DND-41 (cell line): ENCODE measurements around the gene ZNF311.

Experiments used
- ATAC-seq: fragments of 200-7000 bp; cut with Tn5 transposase; 3 replicates; pipeline ENCODE4 v1.9.1; 2021; ENCODE audit warnings: low read depth; ENCODE audit not compliant: insufficient read depth
- DNase-seq: peaks from one replicate; pipeline ENCODE4 v3.0.0-alpha.2; 2020
- H2AFZ ChIP-seq: 2 replicates; pipeline ENCODE4 v1.6.0; 2012; ENCODE audit warnings: low read depth, low read length
- H3K27ac ChIP-seq: 2 replicates; pipeline ENCODE4 v1.5.1; 2012; ENCODE audit warnings: low read length, inconsistent platforms
- H3K27me3 ChIP-seq: fragments of 200-600 bp; sonication (generic); 2 replicates; pipeline ENCODE4 v1.6.0; 2012; ENCODE audit warnings: low read length, mild to moderate bottlenecking, inconsistent platforms; ENCODE audit not compliant: insufficient read depth, poor library complexity
- H3K36me3 ChIP-seq: 2 replicates; pipeline ENCODE4 v1.5.1; 2012; ENCODE audit warnings: low read length, inconsistent platforms; ENCODE audit not compliant: insufficient read depth
- H3K4me1 ChIP-seq: 2 replicates; pipeline ENCODE4 v1.5.1; 2012; ENCODE audit warnings: mild to moderate bottlenecking, low read length; ENCODE audit not compliant: insufficient read depth
- H3K4me2 ChIP-seq: 2 replicates; pipeline ENCODE4 v1.6.0; 2012; ENCODE audit warnings: mild to moderate bottlenecking, moderate library complexity, low read length, inconsistent platforms; ENCODE audit not compliant: insufficient read depth
- H3K4me3 ChIP-seq, 2 experiments: fragments of 200-600 bp in 1 of 2; shearing (Covaris generic) in 1 of 2; 2 replicates each; pipeline ENCODE4 v1.5.1; 2012 to 2016; ENCODE audit warnings: inconsistent platforms in 2 of 2, low read length in 2 of 2, mild to moderate bottlenecking in 2 of 2, low read depth in 1 of 2, moderate library complexity in 1 of 2
- H3K79me2 ChIP-seq: 2 replicates; pipeline ENCODE4 v1.6.0; 2012; ENCODE audit warnings: low read length, inconsistent platforms; ENCODE audit not compliant: insufficient read depth
- H3K9ac ChIP-seq: 2 replicates; pipeline ENCODE4 v1.6.0; 2012; ENCODE audit warnings: low read depth, mild to moderate bottlenecking, inconsistent platforms, low read length, moderate library complexity
- H3K9me3 ChIP-seq: 2 replicates; pipeline ENCODE4 v1.5.1; 2012; ENCODE audit warnings: low read length, moderate library complexity, mild to moderate bottlenecking, inconsistent platforms; ENCODE audit not compliant: insufficient read depth, severe bottlenecking
- H4K20me1 ChIP-seq: 2 replicates; pipeline ENCODE4 v1.6.0; 2012; ENCODE audit warnings: low read length; ENCODE audit not compliant: insufficient read depth
- EZH2 ChIP-seq: IDR thresholded peaks from 3 replicates; pipeline ENCODE4 v1.6.1; 2012; ENCODE audit warnings: borderline replicate concordance, low read depth, mild to moderate bottlenecking, moderate library complexity, low read length, inconsistent platforms; ENCODE audit not compliant: severe bottlenecking
- TF ChIP-seq, protein P1 (sequence below): IDR thresholded peaks from 2 replicates; pipeline ENCODE4 v1.5.1; 2012; ENCODE audit warnings: borderline replicate concordance, low read length, moderate library complexity, mild to moderate bottlenecking; ENCODE audit not compliant: poor library complexity, severe bottlenecking; ENCODE audit errors: extremely low read depth

ZNF311 gene

GRCh38 chr6:29014729-29015608, 9.9 kb upstream of the ZNF311 start:
- no peak overlapping the region for H3K27ac ChIP-seq
- H3K9me3 ChIP-seq = no peaks in the 10 kb centered on the region
- no peak overlapping the region for H3K9ac ChIP-seq
- no peaks in the 10 kb centered on the region for H3K79me2 ChIP-seq
- H3K36me3 ChIP-seq = no peaks in the 10 kb centered on the region
- ATAC-seq (no peak), DNase-seq (no peak)
- H3K27me3 ChIP-seq = peaks cover 9% of the 10 kb centered on the region
- no peaks in the 10 kb centered on the region for H3K4me1 ChIP-seq
- TF ChIP-seq, protein P1, sequence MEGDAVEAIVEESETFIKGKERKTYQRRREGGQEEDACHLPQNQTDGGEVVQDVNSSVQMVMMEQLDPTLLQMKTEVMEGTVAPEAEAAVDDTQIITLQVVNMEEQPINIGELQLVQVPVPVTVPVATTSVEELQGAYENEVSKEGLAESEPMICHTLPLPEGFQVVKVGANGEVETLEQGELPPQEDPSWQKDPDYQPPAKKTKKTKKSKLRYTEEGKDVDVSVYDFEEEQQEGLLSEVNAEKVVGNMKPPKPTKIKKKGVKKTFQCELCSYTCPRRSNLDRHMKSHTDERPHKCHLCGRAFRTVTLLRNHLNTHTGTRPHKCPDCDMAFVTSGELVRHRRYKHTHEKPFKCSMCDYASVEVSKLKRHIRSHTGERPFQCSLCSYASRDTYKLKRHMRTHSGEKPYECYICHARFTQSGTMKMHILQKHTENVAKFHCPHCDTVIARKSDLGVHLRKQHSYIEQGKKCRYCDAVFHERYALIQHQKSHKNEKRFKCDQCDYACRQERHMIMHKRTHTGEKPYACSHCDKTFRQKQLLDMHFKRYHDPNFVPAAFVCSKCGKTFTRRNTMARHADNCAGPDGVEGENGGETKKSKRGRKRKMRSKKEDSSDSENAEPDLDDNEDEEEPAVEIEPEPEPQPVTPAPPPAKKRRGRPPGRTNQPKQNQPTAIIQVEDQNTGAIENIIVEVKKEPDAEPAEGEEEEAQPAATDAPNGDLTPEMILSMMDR = no peak
- no peak for TF ChIP-seq EZH2
- no peak overlapping the region for H3K4me2 ChIP-seq
- H2AFZ ChIP-seq = no peak overlapping the region
- no peak overlapping the region for H3K4me3 ChIP-seq
- no peaks in the 10 kb centered on the region for H4K20me1 ChIP-seq

DNA sequence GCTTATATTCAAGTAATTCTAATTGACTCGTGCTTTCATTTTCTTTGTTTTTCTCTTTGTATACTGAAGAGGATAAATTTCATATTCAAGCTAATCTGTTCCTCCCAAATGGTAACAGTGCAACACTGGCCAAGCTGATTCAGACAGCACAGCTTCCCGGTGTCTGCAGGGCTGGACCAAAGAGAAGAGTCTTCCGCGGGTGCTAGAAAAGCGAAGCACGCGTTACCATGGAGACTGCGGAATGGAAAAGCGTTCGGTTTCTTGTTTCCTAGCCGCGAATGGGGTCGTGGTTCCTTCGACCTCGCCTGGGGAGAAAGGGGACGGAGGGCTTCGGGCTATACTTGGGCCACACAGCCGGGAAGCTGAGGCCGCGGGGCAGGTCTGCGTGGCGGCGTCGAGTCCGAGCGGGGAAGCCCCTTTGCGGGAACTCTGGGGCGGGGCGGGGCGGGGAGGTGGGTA, 6.2 kb upstream of the ZNF311 start:
- no peaks in the 10 kb centered on the region for H3K9me3 ChIP-seq
- no peak overlapping the region for H3K4me3 ChIP-seq
- DNase-seq = no peak
- no peaks in the 10 kb centered on the region for H3K79me2 ChIP-seq
- H3K27ac ChIP-seq = no peak overlapping the region
- no peak overlapping the region for H2AFZ ChIP-seq
- no peaks in the 10 kb centered on the region for H3K36me3 ChIP-seq
- no peak for TF ChIP-seq EZH2
- TF ChIP-seq, protein P1 = no peak
- H3K27me3 ChIP-seq = peaks cover 15% of the 10 kb centered on the region
- H3K9ac ChIP-seq = no peak overlapping the region
- no peak for ATAC-seq
- H4K20me1 ChIP-seq = no peaks in the 10 kb centered on the region
- no peak overlapping the region for H3K4me2 ChIP-seq
- no peaks in the 10 kb centered on the region for H3K4me1 ChIP-seq

GRCh38 chr6:29009358-29009757, 4.2 kb upstream of the ZNF311 start:
- Histone ChIP-seq H4K20me1 (no peaks in the 10 kb centered on the region), H3K9me3 (no peaks in the 10 kb centered on the region), H3K79me2 (no peaks in the 10 kb centered on the region), H3K27me3 (peaks cover 18% of the 10 kb centered on the region), H3K27ac (no peak overlapping the region), H3K36me3 (no peaks in the 10 kb centered on the region), H3K4me2 (no peak overlapping the region), H2AFZ (no peak overlapping the region), H3K9ac (no peak overlapping the region), H3K4me3 (no peak overlapping the region), H3K4me1 (no peaks in the 10 kb centered on the region)
- ATAC-seq = no peak
- DNase-seq = no peak
- no peak for TF ChIP-seq EZH2
- TF ChIP-seq, protein P1 = no peak
